ENCODE measurements around the gene OR51B4. TPM values are rescaled to one million over a fixed set of nuclear protein-coding genes. Genes with fewer than 3 reads are reported as not detected.

The OR51B4 gene
- total RNA-seq, 2 donors from 2014 or later, result not detected

DNA sequence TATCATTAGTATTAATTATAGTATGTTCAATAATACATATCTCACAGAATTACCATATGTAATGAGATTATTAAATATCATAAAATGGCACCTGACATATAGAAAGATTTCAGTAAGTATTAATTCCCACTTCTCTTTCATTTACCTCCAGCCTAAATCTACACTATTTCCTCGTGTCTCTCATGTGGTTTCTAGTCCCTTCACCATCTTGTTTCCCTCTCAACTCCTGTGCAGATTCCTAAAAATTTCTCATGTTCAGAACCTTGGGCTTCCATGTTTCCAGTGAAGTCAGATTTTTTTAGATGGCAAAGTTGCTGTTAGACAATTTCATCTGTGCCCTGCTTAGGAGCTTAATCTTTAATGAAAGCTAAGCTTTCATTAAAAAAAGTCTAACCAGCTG is 17.9 kb downstream of the OR51B4 start:
- H3K27me3 Mint-ChIP-seq (ENCODE audit: insufficient read depth), result no peaks in the 10 kb centered on the region
- peaks cover 2% of the 10 kb centered on the region for H3K4me1 ChIP-seq (ENCODE audit: control insufficient read depth, insufficient read depth, low read length)
- H3K9ac ChIP-seq (ENCODE audit: extremely low read depth, low read length, poor library complexity, severe bottlenecking), result no peak overlapping the region
- H3K27me3 ChIP-seq (ENCODE audit: control insufficient read depth, insufficient read depth, low read length, poor library complexity, severe bottlenecking), result no peaks in the 10 kb centered on the region
- no peaks in the 10 kb centered on the region for H3K9me3 Mint-ChIP-seq
- no peak overlapping the region for H3K27ac ChIP-seq (ENCODE audit: low read depth, low read length)
- TF ChIP-seq CTCF (conservative IDR thresholded peaks at IDR 0.05), result no peak
- H3K27ac Mint-ChIP-seq, result no peak overlapping the region
- 82 to 100% methylated on average over 1 of the region's 1 CpG for WGBS, 2 experiments (ENCODE audit: insufficient coverage in 1 of 2, insufficient read length in 1 of 2)
- H3K36me3 ChIP-seq (ENCODE audit: control insufficient read depth, insufficient read depth, low read length), result no peaks in the 10 kb centered on the region
- no peak overlapping the region for H3K4me3 Mint-ChIP-seq
- H3K4me3 ChIP-seq (ENCODE audit: low read length), result no peak overlapping the region
- peaks cover 16% of the 10 kb centered on the region for H3K4me1 Mint-ChIP-seq
- H3K9me3 ChIP-seq (ENCODE audit: control insufficient read depth, low read length), result no peaks in the 10 kb centered on the region
- no peaks in the 10 kb centered on the region for H3K36me3 Mint-ChIP-seq (ENCODE audit: low read depth)
- no peak for DNase-seq

DNA sequence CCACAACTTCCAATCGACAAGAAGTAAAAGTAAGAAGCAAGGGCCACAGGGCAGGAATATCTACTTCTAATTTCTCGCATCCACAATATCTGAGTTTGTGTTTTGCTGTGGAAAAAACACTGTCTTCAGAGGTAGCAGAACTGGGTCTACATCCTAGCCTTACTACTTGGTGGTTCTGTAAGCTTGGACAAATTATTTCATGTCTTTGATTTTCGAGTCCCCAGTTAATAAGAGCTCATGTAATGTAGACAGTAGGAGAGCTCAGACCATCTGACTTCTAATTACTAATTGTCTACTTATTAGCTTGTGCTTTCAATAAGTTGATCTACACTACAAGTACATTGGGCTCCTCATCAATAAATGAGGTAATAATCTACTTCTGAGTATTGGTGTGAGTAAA is 18.7 kb downstream of the OR51B4 start:
- no peaks in the 10 kb centered on the region for H3K27me3 Mint-ChIP-seq (ENCODE audit: insufficient read depth)
- H3K36me3 ChIP-seq (ENCODE audit: control insufficient read depth, insufficient read depth, low read length), result no peaks in the 10 kb centered on the region
- no peak overlapping the region for H3K4me3 Mint-ChIP-seq
- H3K4me1 ChIP-seq (ENCODE audit: control insufficient read depth, insufficient read depth, low read length), result peaks cover 2% of the 10 kb centered on the region
- WGBS, 2 experiments (ENCODE audit: insufficient coverage in 1 of 2, insufficient read length in 1 of 2), result 88 to 93% methylated on average over 3 of the region's 3 CpGs
- no peaks in the 10 kb centered on the region for H3K27me3 ChIP-seq (ENCODE audit: control insufficient read depth, insufficient read depth, low read length, poor library complexity, severe bottlenecking)
- DNase-seq, result no peak
- H3K9me3 ChIP-seq (ENCODE audit: control insufficient read depth, low read length), result no peaks in the 10 kb centered on the region
- no peak for TF ChIP-seq CTCF (conservative IDR thresholded peaks at IDR 0.05)
- H3K4me1 Mint-ChIP-seq, result peaks cover 12% of the 10 kb centered on the region
- no peak overlapping the region for H3K4me3 ChIP-seq (ENCODE audit: low read length)
- no peaks in the 10 kb centered on the region for H3K36me3 Mint-ChIP-seq (ENCODE audit: low read depth)
- H3K9ac ChIP-seq (ENCODE audit: extremely low read depth, low read length, poor library complexity, severe bottlenecking), result no peak overlapping the region
- H3K9me3 Mint-ChIP-seq, result no peaks in the 10 kb centered on the region
- no peak overlapping the region for H3K27ac Mint-ChIP-seq
- H3K27ac ChIP-seq (ENCODE audit: low read depth, low read length), result no peak overlapping the region

DNA sequence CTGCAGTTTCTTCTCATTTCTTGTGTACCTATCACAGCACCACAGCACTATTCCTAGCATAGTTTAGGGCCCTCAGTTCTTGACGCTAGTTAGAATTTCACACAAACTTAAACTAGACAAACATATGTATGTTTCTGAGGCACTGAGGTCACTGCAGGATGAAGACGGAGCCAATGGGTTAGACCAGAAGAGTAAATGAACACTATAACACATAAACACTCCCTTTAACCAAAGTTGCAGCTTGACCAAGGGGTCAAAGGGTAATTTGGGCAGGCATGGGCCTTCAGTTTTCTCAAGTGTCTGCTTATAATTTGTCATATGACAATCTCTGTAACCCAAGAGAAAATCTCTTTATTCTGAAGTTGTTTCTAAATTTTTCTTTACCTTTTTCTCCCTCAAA is 19.1 kb downstream of the OR51B4 start:
- Mint-ChIP-seq H3K27ac (no peak overlapping the region), H3K9me3 (no peaks in the 10 kb centered on the region), H3K27me3 (ENCODE audit: insufficient read depth) (no peaks in the 10 kb centered on the region), H3K4me3 (no peak overlapping the region), H3K4me1 (peaks cover 12% of the 10 kb centered on the region), H3K36me3 (ENCODE audit: low read depth) (no peaks in the 10 kb centered on the region)
- no peak for TF ChIP-seq CTCF (conservative IDR thresholded peaks at IDR 0.05)
- 94% methylated on average over 2 of the region's 2 CpGs; no CpG with 5 or more reads in 1 of the 2 experiments for WGBS, 2 experiments (ENCODE audit: insufficient coverage in 1 of 2, insufficient read length in 1 of 2)
- Histone ChIP-seq H3K9me3 (ENCODE audit: control insufficient read depth, low read length) (no peaks in the 10 kb centered on the region), H3K9ac (ENCODE audit: extremely low read depth, low read length, poor library complexity, severe bottlenecking) (no peak overlapping the region), H3K27ac (ENCODE audit: low read depth, low read length) (no peak overlapping the region), H3K27me3 (ENCODE audit: control insufficient read depth, insufficient read depth, low read length, poor library complexity, severe bottlenecking) (no peaks in the 10 kb centered on the region), H3K4me3 (ENCODE audit: low read length) (no peak overlapping the region), H3K36me3 (ENCODE audit: control insufficient read depth, insufficient read depth, low read length) (no peaks in the 10 kb centered on the region), H3K4me1 (ENCODE audit: control insufficient read depth, insufficient read depth, low read length) (peaks cover 2% of the 10 kb centered on the region)
- DNase-seq, result no peak

Data from endodermal cell (in vitro differentiated cells).